Skeletal muscle cell (primary cell): ENCODE measurements around the gene DBX1.

Experiments
- DNase-seq: peaks from one replicate; pipeline ENCODE4 v3.0.0-alpha.2; 2010; ENCODE audit warnings: low read depth
- H3K4me3 ChIP-seq: 2 replicates; pipeline ENCODE4 v1.5.1; 2011; ENCODE audit warnings: low read depth, mild to moderate bottlenecking, control low read depth, low read length, moderate library complexity

The DBX1 gene

GRCh38 chr11:20127671-20128527 is 32.4 kb downstream of the DBX1 start:
- no peak overlapping the region for H3K4me3 ChIP-seq
- no peak for DNase-seq

GRCh38 chr11:20126724-20127123 is 33.6 kb downstream of the DBX1 start:
- no peak overlapping the region for H3K4me3 ChIP-seq
- DNase-seq, result no peak

GRCh38 chr11:20125927-20126326 is 34.3 kb downstream of the DBX1 start:
- no peak for DNase-seq

GRCh38 chr11:20122131-20122530 is 38.1 kb downstream of the DBX1 start:
- no peak for DNase-seq
- H3K4me3 ChIP-seq, result no peak overlapping the region

More at GRCh38 chr11:20125927-20126326, 34.3 kb downstream of the DBX1 start:
- no peak overlapping the region for H3K4me3 ChIP-seq

- H3K4me3 ChIP-seq, result no peak overlapping the region
- DNase-seq, result no peak
Measured at GRCh38 chr11:20120134-20120925, 39.9 kb downstream of the DBX1 start.

GRCh38 chr11:20119315-20119714 is 41.0 kb downstream of the DBX1 start:
- no peak for DNase-seq

GRCh38 chr11:20118209-20118608 is 42.1 kb downstream of the DBX1 start:
- H3K4me3 ChIP-seq, result no peak overlapping the region
- no peak for DNase-seq

More at GRCh38 chr11:20119315-20119714, 41.0 kb downstream of the DBX1 start:
- no peak overlapping the region for H3K4me3 ChIP-seq

- H3K4me3 ChIP-seq, result no peak overlapping the region
- no peak for DNase-seq
Measured at GRCh38 chr11:20117291-20117690, 43.0 kb downstream of the DBX1 start.

- no peak overlapping the region for H3K4me3 ChIP-seq
- no peak for DNase-seq
Measured at GRCh38 chr11:20116825-20117224, 43.5 kb downstream of the DBX1 start.

- H3K4me3 ChIP-seq, result no peak overlapping the region
- DNase-seq, result no peak
Measured at GRCh38 chr11:20114588-20114987, 45.7 kb downstream of the DBX1 start.

- no peak overlapping the region for H3K4me3 ChIP-seq
- no peak for DNase-seq
Measured at GRCh38 chr11:20113149-20113438, 47.2 kb downstream of the DBX1 start.

GRCh38 chr11:20112291-20113148 is 47.8 kb downstream of the DBX1 start:
- H3K4me3 ChIP-seq, result no peak overlapping the region
- peak; percentile 95 for DNase-seq

GRCh38 chr11:20111871-20112270 is 48.4 kb downstream of the DBX1 start:
- H3K4me3 ChIP-seq, result no peak overlapping the region
- no peak for DNase-seq

GRCh38 chr11:20110908-20111669 is 49.2 kb downstream of the DBX1 start:
- H3K4me3 ChIP-seq, result no peak overlapping the region
- peak; percentile 92 for DNase-seq

GRCh38 chr11:20109731-20110445 is 50.4 kb downstream of the DBX1 start:
- no peak overlapping the region for H3K4me3 ChIP-seq
- DNase-seq, result no peak
